GM18861 (cell line): ENCODE measurements around the gene LPP.

Experiments used
- ATAC-seq: cut with Tn5 transposase; IDR thresholded peaks from one replicate; pipeline ENCODE4 v1.9.1; 2021; ENCODE audit not compliant: unreplicated experiment

Gene LPP

DNA sequence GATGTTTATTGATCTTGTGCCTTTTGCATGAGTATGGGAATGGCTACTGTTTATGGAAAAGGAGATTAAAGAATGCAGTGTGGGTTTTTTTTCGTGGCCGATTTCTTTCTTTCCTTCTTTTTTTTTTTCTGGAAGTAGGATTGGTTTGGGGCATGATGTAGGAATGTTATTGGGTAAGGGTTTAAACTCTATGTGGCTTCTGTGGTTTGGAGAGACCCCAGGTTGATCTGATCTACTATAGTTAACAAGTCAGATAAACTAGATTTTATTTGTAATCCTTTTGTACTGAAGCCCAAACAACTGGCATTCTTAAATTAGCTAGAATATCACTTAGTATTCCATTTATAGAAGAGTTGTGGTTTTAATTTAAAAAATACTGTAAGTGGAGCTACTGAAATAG, 304.8 kb downstream of the LPP start:
- ATAC-seq, result no peak

DNA sequence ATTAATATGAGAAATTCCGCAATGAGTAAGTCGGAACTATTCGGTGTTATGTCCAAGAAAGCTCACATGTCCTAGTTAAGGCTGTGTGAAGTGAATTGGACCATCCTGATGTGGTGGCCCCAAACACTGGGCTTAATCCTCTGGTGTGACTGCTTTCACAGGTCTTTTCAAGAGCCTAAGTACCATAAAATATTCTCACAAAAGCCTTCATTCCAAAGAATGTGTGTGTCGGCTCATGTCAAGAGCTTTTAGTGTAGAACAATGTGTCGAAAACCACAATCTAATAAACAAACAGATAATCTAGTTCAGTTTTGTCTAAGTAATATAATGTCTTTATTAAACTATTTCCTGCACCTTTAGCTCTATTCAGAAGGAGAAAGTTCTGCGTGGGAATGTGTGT, 311.4 kb downstream of the LPP start:
- no peak for ATAC-seq

DNA sequence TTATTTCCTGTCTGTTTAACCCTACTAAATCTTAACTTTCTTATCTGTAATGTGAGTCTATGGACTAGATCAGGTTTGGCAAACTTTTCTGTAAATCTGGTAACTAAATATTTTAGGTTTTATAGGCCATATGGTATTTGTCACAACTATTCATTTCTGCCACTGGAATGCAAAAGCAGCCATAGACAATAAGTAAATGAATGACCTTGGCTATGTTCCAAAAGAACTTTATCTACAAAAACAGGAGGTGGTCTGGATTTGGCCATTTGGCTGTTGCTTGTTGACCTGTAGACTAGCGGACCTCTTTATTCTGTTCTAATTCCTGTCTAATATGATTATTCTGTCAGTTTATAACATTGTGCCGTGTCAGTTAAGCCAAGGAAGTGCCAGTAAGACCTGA, 314.2 kb downstream of the LPP start:
- no peak for ATAC-seq

DNA sequence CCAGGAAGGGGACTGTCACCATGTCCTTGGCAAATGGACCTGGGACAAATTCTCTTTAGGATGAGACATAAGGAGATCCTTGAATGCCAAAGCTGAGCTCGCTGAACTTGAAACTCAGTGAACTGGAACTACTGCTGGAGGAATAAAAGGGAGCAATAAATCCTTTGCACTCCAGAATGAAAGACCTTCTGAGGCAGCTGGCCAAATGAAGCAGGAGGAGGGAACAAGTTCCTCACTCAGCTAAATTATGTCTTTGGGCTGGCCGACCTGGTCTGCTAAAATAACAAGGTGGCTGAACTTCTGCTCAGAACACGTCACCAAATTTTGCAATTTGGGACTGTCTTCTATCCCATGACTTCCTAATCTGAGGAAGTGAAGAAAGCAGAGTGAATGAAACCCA, 314.7 kb downstream of the LPP start:
- no peak for ATAC-seq

DNA sequence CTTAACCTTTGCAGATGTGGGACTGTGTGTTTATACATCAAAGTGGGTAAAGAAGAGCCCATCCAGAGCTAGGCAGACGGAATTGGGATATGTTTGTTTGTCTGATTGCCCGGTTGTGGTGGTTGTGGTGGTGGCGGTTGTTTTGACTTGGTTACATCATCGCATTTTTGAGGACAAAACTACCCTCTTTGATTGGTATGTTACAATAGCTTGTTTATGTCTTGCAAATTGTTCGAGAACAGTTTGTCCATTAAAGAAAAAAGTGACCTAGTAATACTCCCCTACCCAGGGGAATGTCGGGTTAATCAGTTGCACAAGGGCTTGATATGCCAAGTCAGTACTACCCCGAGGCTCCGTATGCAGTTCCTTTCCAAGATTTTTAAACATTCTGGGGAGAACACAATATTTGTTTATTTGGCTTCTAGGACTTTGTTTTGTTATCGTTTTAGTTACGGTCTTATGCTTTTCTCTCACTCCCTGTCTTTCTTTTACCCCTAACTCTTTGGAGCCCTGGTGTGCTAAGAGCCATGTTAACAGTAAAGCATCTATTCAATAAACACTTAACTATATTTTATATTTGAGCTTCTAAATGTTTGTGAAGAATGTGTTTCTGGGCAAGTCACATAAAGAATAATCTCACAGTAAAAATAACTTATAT, 315.4 kb downstream of the LPP start:
- no peak for ATAC-seq

DNA sequence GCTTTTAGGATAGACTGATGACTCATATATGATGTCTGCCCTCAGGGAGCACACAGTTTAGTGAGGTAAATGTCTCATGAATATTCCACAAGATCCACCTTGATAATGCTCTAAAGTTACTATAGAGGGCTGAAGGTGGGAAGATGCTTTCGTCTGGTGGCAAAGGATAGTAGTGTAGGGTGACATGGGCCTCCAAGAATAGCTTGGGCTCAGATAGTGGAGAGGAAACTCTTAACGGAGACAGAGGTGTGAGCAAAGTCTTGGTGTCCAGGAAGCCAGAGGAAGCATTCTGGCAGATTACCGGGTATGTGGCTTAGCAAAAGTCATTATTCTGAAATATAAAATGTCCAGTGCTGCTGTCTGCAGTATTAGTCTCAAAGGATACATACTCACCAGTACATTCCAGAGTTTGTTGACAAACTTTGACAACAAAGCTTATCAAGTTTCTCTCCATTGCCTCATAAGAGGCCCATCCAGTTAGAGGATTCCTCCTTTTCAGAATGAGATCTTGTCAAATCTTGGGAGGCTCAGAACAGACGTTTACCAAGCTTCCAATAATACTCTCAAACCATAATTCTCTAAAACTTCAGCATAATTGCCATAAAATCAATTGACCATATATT, 316.7 kb downstream of the LPP start:
- no peak for ATAC-seq

DNA sequence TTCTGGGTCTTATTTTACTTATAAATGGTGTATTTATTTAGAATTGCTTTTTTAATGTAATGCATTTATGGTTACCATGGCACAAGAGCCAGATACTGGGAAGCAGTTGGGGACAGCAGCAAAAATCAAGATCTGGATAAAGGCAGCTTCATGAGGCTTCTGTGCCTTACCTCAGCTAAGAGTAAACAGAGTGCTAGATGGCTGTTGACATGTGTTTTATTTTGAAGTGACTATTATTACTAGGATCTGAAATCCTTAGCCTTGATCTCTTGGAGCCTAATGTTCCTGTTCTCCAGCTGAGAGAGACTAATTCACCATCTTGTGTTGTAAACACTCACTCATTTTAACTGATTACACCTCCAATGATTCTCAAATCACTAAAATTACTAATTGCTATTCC, 317.8 kb downstream of the LPP start:
- no peak for ATAC-seq

DNA sequence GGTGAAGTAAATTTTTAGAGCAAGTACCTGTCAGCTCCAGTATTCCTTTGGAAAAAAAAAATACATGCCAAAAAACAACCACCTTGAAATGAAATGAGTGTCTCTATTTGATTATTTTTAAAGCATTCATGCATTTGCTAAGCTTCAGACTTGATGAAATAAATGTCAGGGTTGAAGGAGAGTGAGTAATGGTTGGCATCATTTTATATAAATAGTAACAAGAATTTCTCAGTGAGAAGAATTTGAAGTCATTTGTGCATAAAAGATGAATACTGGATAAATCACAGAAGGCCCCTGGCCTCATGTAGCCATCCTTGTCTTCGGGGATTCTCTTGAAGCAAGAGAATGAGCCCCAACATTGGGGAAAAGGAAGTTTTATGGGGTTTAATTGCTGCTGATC, 318.4 kb downstream of the LPP start:
- no peak for ATAC-seq

DNA sequence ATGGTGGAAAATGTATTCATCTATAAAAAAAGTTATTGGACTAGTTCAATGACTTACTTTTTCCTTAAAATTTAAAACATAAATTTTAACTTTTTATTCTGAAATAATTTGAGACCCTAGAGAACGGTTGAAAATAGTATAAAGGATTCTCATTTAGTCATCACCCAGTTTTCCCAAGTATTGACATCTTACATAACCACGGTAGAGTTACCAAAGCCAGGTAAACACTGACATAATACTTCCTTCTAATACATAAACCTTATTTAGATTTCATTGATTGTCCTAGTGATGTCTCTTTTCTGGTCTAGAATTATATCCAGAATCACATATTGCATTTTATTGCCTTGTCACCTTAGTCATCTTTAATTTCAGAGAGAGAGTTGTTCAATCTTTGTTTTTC, 319.1 kb downstream of the LPP start:
- no peak for ATAC-seq

DNA sequence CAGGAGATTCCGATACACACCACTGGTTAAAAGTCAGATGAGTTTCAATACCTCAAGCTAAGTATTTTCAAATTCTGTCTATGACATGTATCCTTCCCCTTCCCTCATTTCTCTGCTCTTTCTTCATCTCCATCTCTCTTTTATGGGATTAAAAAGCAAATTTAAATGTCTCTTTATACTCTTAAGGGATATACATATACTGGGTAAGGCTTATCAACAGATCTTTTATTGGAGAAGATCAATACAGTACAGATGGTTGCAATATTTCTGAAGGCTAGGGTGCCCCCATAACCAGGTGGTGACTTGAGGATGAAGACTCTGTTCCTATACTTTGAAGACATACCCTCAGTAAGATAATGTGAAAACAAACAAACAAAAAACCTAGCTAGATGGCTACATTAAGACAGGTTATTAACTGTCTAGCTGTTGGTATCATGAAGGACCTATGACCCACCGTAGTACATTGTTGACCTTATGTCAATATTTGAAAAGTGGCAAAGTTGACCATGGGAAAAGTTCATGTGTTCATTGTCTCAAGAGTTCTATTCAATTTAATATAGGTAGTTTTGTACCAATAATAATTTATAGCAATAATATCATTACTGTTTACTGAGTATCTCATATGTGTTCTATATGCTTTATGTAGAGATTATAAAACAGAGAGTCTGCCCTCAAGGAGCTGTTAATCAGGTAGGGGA, 319.8 kb downstream of the LPP start:
- ATAC-seq, result no peak

DNA sequence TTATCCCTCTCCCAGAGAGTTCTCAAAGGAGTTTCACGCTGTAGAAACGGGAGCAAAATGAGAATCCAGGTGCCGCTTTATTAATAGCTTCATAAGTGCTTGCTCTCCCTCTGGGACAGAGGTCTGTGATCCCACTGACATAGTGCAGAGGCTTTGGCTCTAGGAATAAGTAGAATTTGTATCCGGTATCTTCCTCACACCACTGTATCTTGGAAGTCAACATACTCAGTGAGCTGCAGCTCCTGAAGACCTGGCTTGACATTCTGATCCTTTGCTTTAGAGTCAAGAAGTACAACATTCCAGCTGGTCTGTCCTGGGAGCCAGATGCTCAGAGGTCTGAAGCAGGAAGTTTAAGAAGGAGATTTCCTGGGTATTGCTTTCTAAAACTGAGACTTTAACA, 323.0 kb downstream of the LPP start:
- no peak for ATAC-seq

DNA sequence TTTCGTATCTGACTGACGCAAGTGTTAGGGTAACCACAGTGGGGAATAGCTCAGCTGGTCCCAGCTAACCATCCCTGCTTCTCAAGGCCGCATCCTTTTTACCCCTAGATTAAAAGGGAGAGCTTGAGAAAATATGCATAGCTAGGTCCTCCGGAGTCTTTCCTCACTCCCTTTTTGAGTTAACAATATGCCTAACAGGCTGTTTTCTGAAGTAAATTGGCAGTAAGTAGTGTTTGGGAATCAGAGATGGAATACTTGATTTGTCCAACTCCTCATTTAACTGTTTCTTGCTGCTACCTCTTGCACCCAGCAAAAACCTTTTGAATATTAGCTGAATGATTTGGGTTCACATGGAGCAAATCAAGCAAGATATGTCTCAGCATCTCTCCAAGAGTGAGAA, 326.1 kb downstream of the LPP start:
- no peak for ATAC-seq

DNA sequence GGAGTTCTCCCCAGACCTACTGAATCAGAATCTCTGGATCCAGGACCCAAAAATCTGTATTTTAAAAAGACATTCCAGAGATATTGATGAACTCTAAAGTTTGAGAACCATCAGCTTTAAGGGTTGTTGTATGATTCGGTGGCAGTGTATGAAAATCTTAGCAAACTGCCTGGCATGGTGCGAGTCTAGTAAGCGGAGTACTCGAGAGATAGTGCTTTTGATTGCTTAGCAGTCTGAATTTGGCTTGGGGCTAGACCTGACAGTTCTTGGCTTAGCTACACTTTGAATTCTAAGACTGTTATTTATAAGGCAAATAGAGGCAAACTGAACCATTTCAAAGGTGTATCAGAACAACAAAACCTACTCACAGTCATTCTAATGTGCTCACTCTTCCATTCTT, 329.0 kb downstream of the LPP start:
- no peak for ATAC-seq

DNA sequence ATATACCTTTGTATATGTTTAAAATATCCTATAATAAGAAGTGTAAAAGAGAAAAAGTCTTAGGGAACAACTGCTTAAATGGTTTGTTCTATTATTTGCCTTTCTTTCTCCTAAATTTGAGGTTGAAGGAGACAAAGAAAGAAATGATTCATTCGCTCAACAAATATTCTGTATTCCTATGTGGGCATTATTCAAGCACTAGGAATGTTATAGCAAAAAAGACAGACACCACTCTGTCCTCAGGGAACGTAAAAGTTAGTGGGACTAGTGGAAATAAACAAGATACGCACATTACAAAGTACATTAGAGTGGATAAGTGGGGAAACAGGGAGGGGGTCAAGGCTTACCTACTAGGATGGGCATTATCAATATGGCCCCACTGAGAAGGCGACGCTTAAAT, 332.2 kb downstream of the LPP start:
- ATAC-seq, result no peak

DNA sequence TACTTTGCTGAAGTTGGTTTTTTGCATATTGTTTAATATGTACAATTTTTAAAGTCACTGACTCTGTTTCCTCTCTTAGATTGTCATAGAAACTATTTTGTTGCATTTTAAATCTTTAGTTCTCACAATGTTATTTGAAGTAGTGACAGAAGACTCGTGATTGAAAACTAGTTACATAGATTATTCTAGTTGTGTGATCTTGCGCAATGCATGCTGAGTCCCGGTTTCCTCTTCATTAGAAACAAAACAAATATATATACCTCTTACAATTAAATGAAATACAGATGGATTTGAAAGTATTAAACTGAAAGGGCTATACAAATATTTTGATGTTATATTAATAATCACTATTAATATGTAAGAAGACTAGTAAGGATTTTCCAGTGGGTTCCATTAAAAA, 333.0 kb downstream of the LPP start:
- ATAC-seq, result no peak

DNA sequence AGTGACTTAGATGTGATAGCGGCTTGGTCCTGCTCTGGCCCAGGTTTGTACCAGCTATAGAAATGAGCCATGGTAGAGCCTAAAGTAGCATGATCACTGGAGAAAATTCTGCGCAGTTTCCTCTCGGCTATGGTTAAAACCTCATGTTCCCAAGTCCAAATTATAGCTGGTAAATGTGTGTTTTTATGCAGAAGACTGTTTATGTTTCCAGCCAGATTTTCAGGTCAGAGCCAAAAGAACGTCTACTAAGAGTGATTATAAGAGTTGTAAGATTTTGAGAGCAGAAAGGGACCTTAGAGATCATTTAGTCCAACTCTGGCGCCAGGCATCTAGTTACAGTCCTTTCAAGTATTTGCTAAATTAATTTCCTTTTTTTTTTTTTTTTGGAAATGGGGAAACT, 333.7 kb downstream of the LPP start:
- ATAC-seq, result no peak

DNA sequence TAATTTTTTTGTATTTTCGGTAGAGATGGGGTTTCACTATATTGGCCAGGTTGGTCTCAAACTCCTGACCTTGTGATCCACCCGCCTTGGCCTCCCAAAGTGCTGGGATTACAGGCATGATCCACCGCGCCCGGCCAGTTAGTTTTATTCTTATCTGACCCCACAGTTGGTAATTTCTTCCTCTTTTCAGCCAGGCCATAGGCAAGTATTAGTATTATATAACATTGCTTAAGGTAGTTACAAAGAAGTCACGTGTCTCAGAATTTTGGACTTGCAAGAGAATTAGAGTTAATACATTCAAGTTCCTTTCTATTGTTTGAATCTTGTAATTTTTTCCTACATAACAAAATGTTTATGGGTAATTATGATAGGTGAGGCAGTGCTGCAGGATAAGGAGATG, 334.8 kb downstream of the LPP start:
- no peak for ATAC-seq

DNA sequence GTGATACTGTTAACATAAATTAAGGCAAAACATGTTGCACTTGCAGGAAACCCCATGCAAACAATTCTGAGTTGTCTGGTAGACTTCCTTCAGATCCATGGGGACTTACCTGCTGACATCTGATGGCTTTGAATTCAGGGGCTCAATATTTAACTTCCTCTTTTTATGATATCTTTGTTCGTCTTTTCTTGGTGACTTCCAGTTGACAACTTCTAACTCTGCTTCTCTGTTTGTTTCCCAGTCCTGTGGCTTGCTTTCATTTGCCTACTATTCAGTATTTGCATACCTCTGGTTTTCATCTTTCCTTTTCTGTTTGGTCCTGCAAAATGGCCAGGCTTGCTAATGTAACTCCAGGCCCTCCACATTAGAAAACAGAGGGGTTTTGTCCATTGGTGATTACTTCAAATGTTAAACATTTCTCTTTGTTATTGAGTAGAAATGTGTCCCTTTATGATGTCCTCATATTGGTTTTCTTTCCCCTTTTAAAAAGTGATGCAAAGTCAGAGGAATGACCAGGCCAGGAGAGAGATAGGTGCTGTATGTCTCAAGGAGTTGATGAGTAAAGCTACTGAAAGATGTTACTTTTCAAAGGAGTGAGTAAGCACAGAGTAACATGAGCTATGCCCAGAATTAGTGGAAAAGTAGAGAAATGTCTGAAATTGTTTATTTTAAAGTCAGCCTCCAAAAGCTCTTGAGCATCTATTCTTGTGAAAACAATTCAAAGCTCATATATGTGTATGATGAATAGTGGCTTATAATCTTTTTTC, 335.9 kb downstream of the LPP start:
- ATAC-seq, result no peak

DNA sequence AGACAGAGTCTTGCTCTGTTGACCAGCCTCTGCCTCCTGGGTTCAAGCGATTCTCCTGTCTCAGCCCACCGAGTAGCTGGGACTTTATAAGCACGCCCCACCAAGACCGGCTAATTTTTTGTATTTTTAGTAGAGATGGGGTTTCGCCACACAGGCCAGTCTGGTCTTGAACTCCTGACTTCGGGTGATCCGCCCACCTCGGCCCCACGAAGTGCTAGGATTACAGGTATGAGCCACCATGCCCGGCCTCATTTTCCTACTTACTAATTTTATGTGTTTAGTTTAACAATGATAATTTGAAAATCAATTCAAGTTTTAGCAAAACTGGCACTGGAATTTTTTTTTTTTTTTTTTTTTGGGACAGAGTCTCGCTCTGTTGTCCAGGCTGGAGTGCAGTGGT, 336.5 kb downstream of the LPP start:
- no peak for ATAC-seq

DNA sequence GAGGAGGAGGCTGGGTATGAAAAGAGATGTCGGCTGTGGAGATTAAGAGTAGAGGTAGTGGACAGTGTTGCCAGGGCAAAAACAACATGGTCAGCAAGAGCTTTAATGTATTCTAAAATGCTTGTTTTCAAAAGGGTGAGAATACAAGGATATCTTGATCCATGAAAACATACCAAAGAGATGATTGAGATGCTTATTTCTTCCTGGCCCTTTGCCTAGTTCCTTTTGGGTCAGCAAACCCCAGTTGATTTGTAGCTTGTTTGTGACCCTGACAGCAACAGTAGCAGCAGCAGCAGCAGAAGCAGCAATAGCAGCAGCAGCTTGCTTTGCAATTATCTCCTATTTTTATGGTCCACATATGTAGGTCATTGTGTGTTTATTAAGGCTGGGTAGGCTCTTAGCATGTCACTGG, 337.3 kb downstream of the LPP start:
- no peak for ATAC-seq

DNA sequence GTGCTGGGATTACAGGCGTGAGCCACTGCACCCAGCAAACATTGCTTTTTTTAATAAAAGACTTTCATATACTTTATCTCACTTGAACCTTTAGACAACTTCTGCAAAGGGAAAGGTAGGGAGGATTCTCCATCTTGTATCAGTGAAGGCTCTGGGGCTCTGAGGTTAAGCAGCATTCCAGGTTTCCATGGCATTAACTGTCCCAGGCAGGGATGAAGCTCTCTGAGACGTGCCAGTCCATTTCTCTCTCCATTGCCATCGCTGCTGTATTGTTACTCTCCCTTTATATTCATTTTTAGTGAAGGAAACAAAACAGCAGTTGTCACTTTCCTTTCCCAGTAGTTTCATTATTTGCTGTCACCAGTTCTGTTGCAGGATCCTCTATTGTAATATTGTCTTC, 342.4 kb downstream of the LPP start:
- ATAC-seq, result no peak

DNA sequence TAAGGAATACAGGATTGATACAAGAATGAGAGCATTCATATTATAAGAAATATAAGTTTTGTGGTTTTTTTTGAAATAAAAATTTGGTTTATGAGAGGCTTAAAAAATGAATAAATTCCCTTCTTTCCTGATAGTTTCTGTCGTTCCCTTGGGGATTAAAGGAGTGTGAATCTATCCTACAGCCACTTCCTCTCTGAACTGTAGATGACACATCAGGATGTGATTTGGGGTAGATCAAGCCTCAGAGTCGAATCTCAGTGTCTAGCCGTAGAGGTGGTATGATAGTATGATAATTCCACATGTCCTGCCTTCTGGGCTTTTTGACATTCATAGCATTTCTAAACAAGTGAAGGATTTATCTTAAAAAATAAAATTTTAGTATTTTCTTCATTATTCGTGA, 343.1 kb downstream of the LPP start:
- ATAC-seq, result no peak
